NB4 (cell line): Measurements from ENCODE around the gene KCNK4.

ENCODE experiments used
- DNase-seq: peaks from one replicate; pipeline ENCODE4 v3.0.0; 2010; ENCODE audit warnings: low read depth
- H3K4me3 ChIP-seq: one replicate; pipeline ENCODE4 v1.5.1; 2011; ENCODE audit warnings: mild to moderate bottlenecking, low read depth, low read length, moderate library complexity
- CTCF ChIP-seq: IDR thresholded peaks from one replicate; pipeline ENCODE4 v1.5.1; 2012; ENCODE audit warnings: low read depth, low read length
- MAX ChIP-seq: IDR thresholded peaks from 2 replicates; pipeline ENCODE4 v1.6.1; 2011; ENCODE audit warnings: low read depth, low read length
- MYC ChIP-seq: IDR thresholded peaks from 2 replicates; pipeline ENCODE4 v1.6.1; 2011; ENCODE audit warnings: low read depth, low read length
- POLR2A ChIP-seq: IDR thresholded peaks from 2 replicates; pipeline ENCODE4 v1.6.1; 2011; ENCODE audit warnings: mild to moderate bottlenecking; ENCODE audit not compliant: insufficient read length; ENCODE audit errors: extremely low read depth

Gene KCNK4

GRCh38 chr11:64253043-64253442 lies 38.1 kb upstream of the KCNK4 start:
- no peak for TF ChIP-seq CTCF
- TF ChIP-seq POLR2A = no peak
- TF ChIP-seq MAX = no peak
- no peak for TF ChIP-seq MYC
- no peak overlapping the region for H3K4me3 ChIP-seq
- DNase-seq = no peak

GRCh38 chr11:64253481-64253880 lies 37.6 kb upstream of the KCNK4 start:
- DNase-seq = no peak
- no peak overlapping the region for H3K4me3 ChIP-seq
- no peak for TF ChIP-seq MAX
- no peak for TF ChIP-seq POLR2A
- TF ChIP-seq MYC = no peak
- no peak for TF ChIP-seq CTCF

- TF ChIP-seq POLR2A (no peak), CTCF (no peak), MYC (no peak)
- no peak for DNase-seq
- H3K4me3 ChIP-seq = no peak overlapping the region
These were observed 36.8 kb upstream of the KCNK4 start for GRCh38 chr11:64254326-64254725.

GRCh38 chr11:64255135-64256128 lies 35.7 kb upstream of the KCNK4 start:
- TF ChIP-seq MYC (no peak), MAX (no peak), POLR2A (no peak), CTCF (no peak)
- no peak for DNase-seq

GRCh38 chr11:64256300-64256699 lies 34.8 kb upstream of the KCNK4 start:
- H3K4me3 ChIP-seq = no peak overlapping the region
- TF ChIP-seq MYC (no peak), CTCF (no peak), MAX (no peak), POLR2A (no peak)
- DNase-seq = no peak

More at GRCh38 chr11:64255135-64256128, 35.7 kb upstream of the KCNK4 start:
- H3K4me3 ChIP-seq = no peak overlapping the region
